Mammary epithelial cell (primary cell): ENCODE data around the gene DAP.

ENCODE experiments used
- CTCF ChIP-seq, 2 donors: IDR thresholded peaks in 1 of 2; conservative IDR thresholded peaks in 1 of 2; 2 replicates each; pipeline ENCODE4 v1.5.1; 2011 to 2012; ENCODE audit warnings: inconsistent platforms in 2 of 2, low read length in 2 of 2, mild to moderate bottlenecking in 2 of 2, control low read depth in 1 of 2, low read depth in 1 of 2; ENCODE audit not compliant: insufficient read depth in 1 of 2; ENCODE audit errors: extremely low read depth in 1 of 2
- EZH2 ChIP-seq: IDR thresholded peaks from 2 replicates; pipeline ENCODE4 v1.6.1; 2012; ENCODE audit warnings: low read length, inconsistent platforms, borderline replicate concordance

DNA sequence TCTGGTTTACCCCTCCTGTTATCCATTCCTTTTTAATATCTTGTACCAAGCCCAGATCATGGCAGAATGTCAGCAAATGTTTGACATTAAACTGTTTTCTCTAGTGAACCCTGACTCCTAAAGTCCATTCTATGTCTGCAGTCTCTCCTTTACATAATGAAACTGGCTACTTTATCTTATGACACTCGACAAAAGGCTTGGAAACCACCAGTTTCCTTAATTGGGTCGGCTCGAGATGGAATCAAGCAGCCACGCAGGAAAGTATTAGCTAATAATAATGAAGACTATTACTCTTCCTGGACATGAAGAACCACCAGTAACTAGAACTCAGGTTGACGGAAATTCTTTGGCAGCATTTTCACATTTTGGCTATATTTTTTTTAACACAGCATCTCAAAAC is 17.5 kb downstream of the DAP start:
- TF ChIP-seq CTCF (conservative IDR thresholded peaks at IDR 0.05 in 1 of 2, IDR thresholded peaks at IDR 0.05 in 1 of 2; ENCODE audit: extremely low read depth in 1 of 2, insufficient read depth in 1 of 2, low read depth in 1 of 2, low read length in 2 of 2): no peak
- no peak for TF ChIP-seq EZH2
